Pancreas (tissue), 10 donors: ENCODE data around the gene KAT2A. TPM values are rescaled to one million over a fixed set of nuclear protein-coding genes. Genes with fewer than 3 reads are reported as not detected.

Experiments
- ATAC-seq, 4 donors: fragments of 200-7000 bp; cut with Tn5 transposase; one replicate each; pipeline versions ENCODE4 v1.8.0 to v1.9.1; 2020; ENCODE audit warnings: mild to moderate bottlenecking in 4 of 4, moderate library complexity in 4 of 4
- DNase-seq, 6 donors: peaks; one replicate each; pipeline ENCODE4 v3.0.0-alpha.2; 2020
- FAIRE-seq: peaks from 2 replicates; lab custom pipeline; 2012; peaks lifted over from hg19 to GRCh38; lab: Jason Lieb, UNC
- H3K27ac ChIP-seq, 4 donors: fragments of 200-600 bp; sonication (generic); 1 replicate in 3 of 4; 2 replicates in 1 of 4; pipeline versions ENCODE4 v1.5.0 to v1.8.0; 2020
- H3K27me3 ChIP-seq, 4 donors: fragments of 200-600 bp; one replicate each; pipeline ENCODE4 v1.8.0; 2021
- H3K36me3 ChIP-seq, 3 donors: fragments of 200-600 bp; sonication (generic) in 1 of 3; one replicate each; pipeline versions ENCODE4 v1.5.0 to v1.8.0; 2020 to 2021
- H3K4me1 ChIP-seq, 3 donors: fragments of 200-600 bp; one replicate each; pipeline ENCODE4 v1.8.0; 2021
- H3K4me3 ChIP-seq, 4 donors: fragments of 200-600 bp; sonication (generic) in 2 of 4; one replicate each; pipeline versions ENCODE4 v1.5.0 to v1.8.0; 2020 to 2021
- H3K9me3 ChIP-seq, 4 donors: fragments of 200-600 bp; one replicate each; pipeline ENCODE4 v1.8.0; 2021
- CTCF ChIP-seq, 4 donors: fragments of 200-600 bp; sonication (generic) in 3 of 4; IDR thresholded peaks; one replicate each; pipeline versions ENCODE4 v1.5.0 to v1.8.0; 2021; ENCODE audit warnings: antibody characterized with exemption in 4 of 4
- WGBS, 2 donors: extraction: QIAGEN DNeasy Blood & Tissue Kit; methylation state at CpG; one replicate each; pipeline ENCODE4 v1.1.7; 2013; 5-methylcytosine and 5-hydroxymethylcytosine counted together
- intact Hi-C, 3 donors: fragments of 100-400 bp; cut with DNase I; formaldehyde crosslinking; loops; one replicate each; pipeline versions ENCODE4 v1.11.1 to v1.14.2; 2022
- polyA plus RNA-seq, 2 donors: library from polyadenylated mRNA; stranded (reverse); fragments of 200-250 nt; gene quantifications; one replicate each; pipeline ENCODE4 v1.2.3, GENCODE V29; 2013
- total RNA-seq, 6 donors: library from RNA; stranded (reverse); fragmentation: NEBNext Ultra II Directional in 4 of 6; extraction: Animal tissue kit (Norgen Biotek cat#: 25700) in 4 of 6; gene quantifications; one replicate each; pipeline versions ENCODE4 v1.2.1 to v1.2.4, GENCODE V29; 2021 to 2023
- donor health status: healthy with polysubstance abuse.
- donor health status: DM: no; HTN: no; CAD: no; lungs with moderate emphysema.
- donor health status: DM: no; HTN: no; CAD: no.
- donor health status: control.
- donor health status: control.
- donor health status: Bipolar disorder and iron deficiency.
- donor health status: DM: yes; HTN: yes; CAD: no.
- donor health status: DM: no; HTN: no; CAD: no.
- donor health status: DM: no; HTN: no; CAD: no.
- donor health status: DM: yes; HTN: yes; CAD: no.

Gene KAT2A
- total RNA-seq (10 to 100 TPM; 17.5 to 43.7 (median 22.3) TPM), polyA plus RNA-seq (100 to 1,000 TPM; 157 to 158 TPM)

- 5 to 8% methylated on average over 41 to 57 of the region's 57 CpGs for WGBS, 2 donors
- H3K9me3 ChIP-seq: no peaks in the 10 kb centered on the region
- peak within 1 kb of the TSS; percentile 65 to 83 (median 79) for H3K27ac ChIP-seq
- peak; percentile 79 to 90 (median 85) for ATAC-seq
- peak; percentile 76 to 93 (median 84) for DNase-seq
- peak within 1 kb of the TSS; percentile 41 to 85 (median 78) for H3K4me3 ChIP-seq
- TF ChIP-seq CTCF (IDR thresholded peaks at IDR 0.05): no peak
- intact Hi-C loops: no loop called here
- no peaks in the 10 kb centered on the region for H3K27me3 ChIP-seq
- H3K4me1 ChIP-seq: peaks cover 9 to 15% (median 13%) of the 10 kb centered on the region in 3 donors
- FAIRE-seq: no peak
- no peaks in the 10 kb centered on the region for H3K36me3 ChIP-seq
These were observed at the start of gene KAT2A for GRCh38 chr17:42120770-42121769. Gene KAT2A (minus strand): TSS chr17:42121367. CDS start chr17:42121304, 63 bp downstream.

GRCh38 chr17:42169351-42169750, 48.2 kb upstream of the KAT2A start:
- no peak for TF ChIP-seq CTCF (IDR thresholded peaks at IDR 0.05)
- no peaks in the 10 kb centered on the region for H3K27me3 ChIP-seq
- H3K36me3 ChIP-seq: no peaks in the 10 kb centered on the region
- FAIRE-seq: no peak
- H3K4me1 ChIP-seq: no peaks in the 10 kb centered on the region
- DNase-seq: no peak
- no peak for ATAC-seq
- no peak overlapping the region for H3K4me3 ChIP-seq
- 84 to 94% methylated on average over 29 of the region's 29 CpGs for WGBS, 2 donors
- H3K27ac ChIP-seq: no peak overlapping the region
- H3K9me3 ChIP-seq: no peaks in the 10 kb centered on the region
- intact Hi-C loops: no loop called here

- DNase-seq: no peak
- no peak overlapping the region for H3K4me3 ChIP-seq
- H3K27me3 ChIP-seq: no peaks in the 10 kb centered on the region
- ATAC-seq: peak in 1 of 4 donors; percentile 61
- H3K36me3 ChIP-seq: no peaks in the 10 kb centered on the region
- WGBS, 2 donors: 92 to 96% methylated on average over 8 of the region's 8 CpGs
- no peak for FAIRE-seq
- H3K4me1 ChIP-seq: no peaks in the 10 kb centered on the region
- TF ChIP-seq CTCF (IDR thresholded peaks at IDR 0.05): no peak
- no peak overlapping the region for H3K27ac ChIP-seq
- no peaks in the 10 kb centered on the region for H3K9me3 ChIP-seq
- intact Hi-C loops: no loop called here
These were observed 46.6 kb upstream of the KAT2A start for GRCh38 chr17:42167807-42168206.

GRCh38 chr17:42166196-42166763, 45.1 kb upstream of the KAT2A start:
- Histone ChIP-seq H3K27me3 (no peaks in the 10 kb centered on the region), H3K9me3 (no peaks in the 10 kb centered on the region), H3K4me3 (no peak overlapping the region), H3K36me3 (no peaks in the 10 kb centered on the region), H3K4me1 (no peaks in the 10 kb centered on the region), H3K27ac (no peak overlapping the region)
- ATAC-seq (no peak), FAIRE-seq (no peak), DNase-seq (no peak)
- no peak for TF ChIP-seq CTCF (IDR thresholded peaks at IDR 0.05)
- intact Hi-C loops: no loop called here
- WGBS, 2 donors: 83 to 90% methylated on average over 19 of the region's 19 CpGs
